Measurements from ENCODE around the gene BCL2L13.
"Not testable (repeated sequence)": the region's sequence is repeated elsewhere in the genome, so short reads cannot be mapped to it uniquely, and the experiment has no call there.

The BCL2L13 gene

DNA sequence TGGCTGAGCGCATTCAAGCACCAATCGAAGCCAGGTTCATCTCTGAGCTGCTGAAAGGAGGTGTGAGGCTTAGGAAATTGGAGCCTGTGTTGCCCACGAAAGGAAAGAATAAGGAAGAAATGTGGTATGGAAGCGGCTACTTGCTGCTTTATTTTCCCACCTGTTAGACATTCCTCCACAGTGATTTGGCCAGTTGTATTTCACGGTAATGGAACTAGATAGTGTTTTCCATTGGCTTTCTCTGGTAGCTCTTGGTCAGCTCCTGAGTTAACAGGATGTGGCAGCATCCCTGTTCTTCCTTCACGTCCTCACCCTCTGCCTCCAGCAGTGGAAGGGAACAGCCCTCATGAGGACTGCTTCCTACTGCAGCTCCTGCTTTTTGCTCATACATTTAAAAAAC, 91.0 kb downstream of the BCL2L13 start:
- DNase-seq (ENCODE audit: low spot score) = no peak

DNA sequence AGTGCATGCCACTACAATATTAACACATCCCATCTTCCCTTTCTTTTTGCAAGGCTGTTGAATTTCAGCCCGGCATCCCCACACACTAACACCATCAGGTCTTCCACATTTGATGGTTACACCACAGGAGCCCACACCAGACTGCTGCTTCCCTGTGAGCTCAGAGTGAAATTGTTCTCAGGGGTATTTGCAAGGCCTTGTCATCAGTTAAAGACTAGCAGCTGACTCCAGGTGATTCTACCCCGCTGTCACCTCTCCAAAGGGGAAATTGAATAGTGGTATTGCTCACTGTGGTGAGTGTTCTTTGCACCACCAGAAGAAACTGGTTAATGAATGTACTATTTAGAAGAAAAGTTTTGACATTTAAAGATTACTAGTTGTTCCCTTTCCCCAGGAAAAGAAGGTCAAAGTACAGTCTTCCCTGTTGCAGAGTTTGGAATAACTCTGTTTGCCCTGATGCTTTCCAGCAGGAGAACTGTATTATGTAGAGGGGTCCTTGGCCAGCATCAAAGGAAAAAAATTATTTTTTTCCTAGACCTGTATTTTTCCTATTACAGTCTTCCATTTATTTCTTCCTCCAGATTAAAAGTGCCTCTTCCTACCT, 93.8 kb downstream of the BCL2L13 start:
- DNase-seq (ENCODE audit: low spot score) = no peak

DNA sequence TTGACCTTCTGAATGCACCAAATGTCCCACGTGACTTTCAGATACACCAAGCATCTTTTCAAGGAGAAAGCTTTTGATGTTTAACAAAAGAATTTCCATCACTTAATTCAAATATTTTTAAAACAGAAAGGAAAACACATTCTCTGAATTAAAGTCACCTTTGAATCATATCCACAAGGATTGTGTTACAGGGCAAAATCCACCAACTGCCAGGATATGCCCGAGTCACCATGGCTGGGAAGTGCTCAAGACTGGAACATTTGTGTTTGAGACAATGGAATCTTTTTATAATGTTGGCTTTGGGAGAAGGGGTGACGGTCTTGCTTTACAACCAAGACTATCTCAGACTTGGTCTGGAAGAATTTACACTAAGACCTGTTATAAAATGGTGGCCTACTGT, 94.9 kb downstream of the BCL2L13 start:
- DNase-seq (ENCODE audit: low spot score) = no peak

DNA sequence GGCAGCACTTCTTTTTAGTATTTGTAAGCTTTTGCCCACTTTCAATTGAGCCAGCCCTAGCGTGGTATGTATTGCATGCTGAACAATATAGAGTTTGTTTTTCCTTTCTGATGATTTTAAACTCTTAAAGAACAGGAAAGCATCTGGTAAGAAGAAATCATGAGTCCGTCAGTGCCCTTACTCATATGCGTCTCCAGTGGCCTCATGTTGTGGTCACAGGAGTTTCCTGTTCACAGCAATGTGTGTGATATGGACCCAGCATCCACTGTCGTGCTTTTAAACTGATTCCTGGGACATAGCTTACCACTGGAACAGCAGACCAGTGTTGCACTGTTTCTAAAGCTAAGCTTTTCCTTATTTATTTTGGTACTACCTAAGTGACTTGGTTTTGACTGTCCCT, 95.6 kb downstream of the BCL2L13 start:
- no peak for DNase-seq (ENCODE audit: low spot score)

DNA sequence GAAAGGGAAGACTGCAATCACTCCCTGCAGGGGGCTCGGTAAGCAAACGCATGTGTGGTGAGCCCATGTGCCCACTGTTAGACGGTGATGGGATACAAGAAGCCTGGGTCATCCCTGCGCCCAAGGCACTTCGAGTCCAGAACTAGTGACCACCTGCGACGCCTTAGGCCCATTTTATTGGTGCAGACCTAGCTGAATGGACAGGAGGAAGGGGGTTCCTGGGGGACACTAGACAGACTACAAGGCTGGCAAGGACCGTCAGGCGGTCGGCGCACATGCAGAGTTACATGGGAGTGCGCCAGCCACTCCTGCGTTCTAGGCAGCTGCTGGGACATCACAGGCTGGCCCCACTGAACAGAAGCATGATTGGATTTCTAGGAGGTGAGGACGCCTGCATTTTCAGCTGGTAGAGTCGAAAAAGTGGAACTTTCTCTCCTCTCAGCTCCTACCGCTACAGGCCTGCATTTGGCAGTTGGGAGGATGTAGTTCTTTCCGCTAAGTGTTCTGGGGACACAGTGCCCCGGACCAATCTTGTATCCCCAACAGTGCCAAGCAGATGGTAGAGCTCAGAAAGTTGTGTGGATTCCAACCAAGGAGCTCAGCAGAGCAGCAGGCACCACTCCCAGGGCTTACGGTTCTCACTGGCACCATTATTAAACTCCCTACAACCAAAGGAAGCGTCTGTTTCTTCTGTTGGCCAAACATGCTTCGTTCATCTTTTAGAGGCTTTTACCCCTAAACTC, 100.0 kb downstream of the BCL2L13 start:
- DNase-seq (ENCODE audit: low spot score) = no peak

DNA sequence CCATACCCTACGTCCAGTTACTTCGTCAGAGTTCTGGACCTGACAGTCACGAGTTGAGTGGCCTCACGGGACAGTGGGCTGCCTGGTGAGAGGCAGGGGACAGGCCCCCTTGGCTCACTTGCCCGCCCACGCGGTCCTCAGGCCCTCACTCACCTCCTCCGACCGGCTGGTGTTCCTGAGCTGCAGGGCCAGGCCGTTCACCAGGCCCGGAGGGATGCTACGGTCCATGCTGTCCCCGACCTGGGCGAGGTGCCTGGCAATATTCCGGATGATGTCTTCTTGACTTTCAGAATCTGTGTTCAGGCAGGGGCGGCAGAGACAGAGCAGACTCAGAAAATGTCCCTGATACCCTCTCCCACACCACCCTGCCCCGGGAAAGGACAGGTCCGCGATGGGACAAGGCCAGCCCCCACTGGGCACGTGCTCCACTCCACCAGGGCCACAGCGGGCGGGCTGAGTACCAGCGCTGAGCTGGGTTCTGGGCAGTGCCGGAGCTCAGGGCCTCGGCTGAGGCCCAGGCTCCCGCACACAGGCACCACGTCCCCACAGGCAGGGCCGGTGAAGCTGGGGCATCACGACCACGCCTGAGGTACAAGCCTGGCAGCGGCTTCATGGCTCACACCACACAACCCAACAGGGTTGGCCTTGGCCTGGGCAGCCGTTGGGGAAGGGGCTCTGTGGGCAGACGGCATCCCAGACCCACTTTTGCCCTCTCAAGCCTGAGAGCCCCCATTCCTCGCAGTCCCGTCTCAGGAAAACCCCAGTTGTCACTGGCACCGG, 100.8 kb downstream of the BCL2L13 start:
- no peak for DNase-seq (ENCODE audit: low spot score)

DNA sequence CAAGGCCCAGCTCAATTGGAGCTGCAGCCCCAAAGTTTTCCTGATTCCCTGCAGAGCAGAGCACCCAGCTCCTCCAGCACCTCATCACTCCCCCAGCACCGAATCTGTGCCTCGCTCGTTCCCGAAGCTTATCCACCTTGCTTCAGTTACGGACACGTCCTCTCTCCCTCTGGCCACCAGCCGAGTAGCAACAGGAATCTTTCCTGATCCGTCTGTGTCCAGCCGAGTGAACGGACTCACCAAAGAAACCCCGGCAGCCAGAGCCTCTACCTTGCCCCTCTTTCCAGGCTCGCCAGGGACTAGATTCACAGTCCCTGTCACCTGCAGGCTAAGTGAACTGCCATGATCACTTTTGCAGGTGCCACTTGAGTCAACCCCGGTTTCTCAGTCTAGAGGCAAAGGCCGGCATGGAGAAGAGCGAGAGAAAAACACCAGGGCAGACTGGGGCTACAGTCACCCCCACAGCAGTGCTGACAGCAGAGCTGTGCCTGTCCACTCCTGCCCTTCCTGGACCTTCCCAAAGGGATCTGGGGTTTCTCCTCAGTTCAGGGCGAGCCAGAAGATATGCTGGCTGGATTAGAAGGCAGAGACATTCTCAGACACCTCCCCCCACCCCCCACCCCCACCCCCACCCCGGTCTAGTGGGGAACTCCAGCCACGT, 103.4 kb downstream of the BCL2L13 start:
- no peak for DNase-seq (ENCODE audit: low spot score)

DNA sequence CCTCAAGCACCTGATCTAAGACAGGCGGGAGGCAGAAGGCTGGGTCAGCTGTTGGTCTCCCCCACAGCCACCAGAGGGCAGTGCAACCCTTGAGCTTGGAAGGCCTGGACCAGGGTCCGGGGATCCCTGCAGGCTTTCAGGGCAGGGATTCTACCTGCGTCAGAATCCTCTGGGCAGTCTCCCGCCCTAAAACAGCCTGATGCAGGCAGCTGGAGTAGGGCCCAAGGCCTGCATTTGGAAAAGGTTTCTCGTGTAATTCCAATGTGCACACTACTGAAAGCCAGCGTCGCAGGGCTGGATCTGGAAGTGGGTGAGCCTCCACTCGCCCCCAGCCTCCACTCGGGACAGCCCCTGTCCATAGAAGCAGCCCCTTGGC, 104.0 kb downstream of the BCL2L13 start:
- DNase-seq (ENCODE audit: low spot score) = peak; percentile 59

DNA sequence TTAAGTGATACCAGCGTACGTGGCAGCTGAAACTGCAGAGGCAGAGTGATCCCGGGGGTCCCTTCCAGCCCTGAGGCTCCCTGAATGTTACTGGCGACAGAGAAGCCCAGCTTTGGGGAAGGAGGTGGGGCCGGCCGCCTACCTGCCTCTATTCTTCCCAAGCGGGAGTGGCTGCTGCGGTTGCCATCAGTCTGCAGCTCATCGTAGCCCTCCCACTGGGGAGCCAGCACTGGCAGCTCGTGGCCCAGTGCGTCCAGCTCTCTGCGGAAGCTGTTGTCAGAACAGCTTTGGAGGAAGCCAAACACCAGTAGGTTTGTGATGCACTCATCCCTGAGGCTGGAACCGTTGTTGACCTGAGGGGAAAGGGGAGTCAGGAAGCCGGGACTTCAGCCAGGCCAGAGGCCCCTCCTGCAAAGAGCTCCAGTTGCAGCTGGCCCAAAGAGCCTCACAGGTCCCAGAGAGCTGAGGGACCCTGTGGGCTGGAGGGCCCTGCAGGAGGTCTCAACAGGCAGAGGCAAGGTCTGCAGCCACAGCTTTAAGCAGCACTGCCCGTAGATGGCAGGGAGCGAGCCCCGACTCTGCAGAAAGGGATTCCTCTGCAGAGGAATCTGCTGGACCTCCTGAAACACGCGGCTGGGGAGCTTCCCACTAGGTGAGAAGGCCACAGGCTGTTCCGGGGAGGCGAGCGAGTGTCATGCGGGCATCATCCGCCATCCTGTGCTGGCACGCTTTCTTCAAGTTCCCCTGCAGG, 105.3 kb downstream of the BCL2L13 start:
- no peak for DNase-seq (ENCODE audit: low spot score)

DNA sequence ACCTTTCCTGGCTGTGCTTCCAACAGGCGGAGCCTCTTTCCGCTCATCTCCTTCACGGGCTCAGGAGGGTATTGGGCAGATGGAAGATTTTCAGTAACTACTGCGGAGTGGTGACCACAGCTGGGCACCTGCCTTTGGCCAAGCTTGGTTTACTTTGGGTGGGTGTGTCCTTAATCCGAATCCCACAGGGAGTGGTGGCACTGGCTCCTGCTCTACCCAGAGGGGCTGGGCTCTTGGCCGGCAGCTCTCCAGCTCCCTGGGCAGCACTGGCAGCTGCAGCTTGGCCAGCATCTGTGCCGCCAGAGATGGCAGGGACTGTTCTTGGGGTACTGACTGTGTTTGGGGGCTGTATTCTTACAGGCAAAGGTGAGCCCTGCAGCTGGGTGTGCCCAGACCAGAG, 105.9 kb downstream of the BCL2L13 start:
- no peak for DNase-seq (ENCODE audit: low spot score)

DNA sequence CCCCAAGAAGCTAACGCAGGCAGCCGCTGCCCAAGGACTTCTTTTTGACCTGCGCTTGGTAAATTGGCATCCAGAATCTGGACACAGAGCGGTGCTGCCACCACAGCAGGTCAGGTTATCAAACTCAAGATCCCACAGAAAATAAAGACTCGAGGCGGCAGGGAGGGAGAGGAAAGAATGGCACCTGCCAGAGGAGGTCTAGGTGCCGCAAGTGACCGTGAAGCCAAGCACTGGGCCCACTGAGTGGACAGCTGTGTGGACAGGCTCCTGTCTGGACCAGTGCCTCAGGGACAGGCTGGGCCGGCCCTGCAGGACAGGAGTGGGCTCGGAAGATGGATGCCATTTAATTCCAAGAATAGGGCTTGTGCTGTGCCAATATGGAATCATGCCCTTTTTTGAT, 108.4 kb downstream of the BCL2L13 start:
- no peak for DNase-seq (ENCODE audit: low spot score)

DNA sequence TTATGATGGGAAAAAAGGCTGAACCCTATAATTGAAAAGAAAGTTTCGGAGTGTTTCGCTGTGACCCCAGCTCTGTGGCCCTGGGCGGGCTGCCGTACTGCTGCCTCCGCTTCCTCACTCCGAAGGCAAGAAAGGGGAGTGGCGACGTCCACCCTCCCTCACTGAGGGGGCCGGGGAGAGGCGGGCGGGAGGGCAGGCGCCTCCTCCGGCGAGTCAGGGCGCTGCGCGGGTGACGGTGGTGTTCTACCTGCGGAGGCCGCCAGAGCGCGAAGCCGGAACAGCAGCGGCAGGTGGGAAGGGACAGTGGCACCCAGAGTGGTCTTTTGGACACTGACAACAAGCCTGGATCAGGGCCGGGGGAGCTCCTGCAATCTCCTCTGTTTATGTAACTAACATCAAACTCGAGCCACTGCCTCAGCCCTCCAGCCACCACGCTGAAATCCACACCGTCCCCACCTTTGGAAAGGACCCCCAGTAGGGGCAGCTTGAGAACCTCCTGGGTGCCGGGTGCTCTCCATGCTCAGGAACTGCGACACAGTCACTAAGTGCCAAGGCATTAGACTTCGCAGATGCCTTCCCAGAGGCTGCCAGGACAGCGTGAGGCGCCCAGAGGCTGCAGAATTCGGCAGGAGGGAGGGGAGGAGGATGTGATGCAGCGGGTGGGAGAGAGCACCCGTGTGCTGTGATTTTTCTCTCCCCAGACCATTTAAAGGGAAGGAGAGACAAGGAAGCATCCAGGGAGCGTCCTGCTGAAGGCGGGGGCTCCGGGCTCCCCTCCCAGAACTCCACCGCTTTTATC, 110.2 kb downstream of the BCL2L13 start:
- no peak for DNase-seq (ENCODE audit: low spot score)

DNA sequence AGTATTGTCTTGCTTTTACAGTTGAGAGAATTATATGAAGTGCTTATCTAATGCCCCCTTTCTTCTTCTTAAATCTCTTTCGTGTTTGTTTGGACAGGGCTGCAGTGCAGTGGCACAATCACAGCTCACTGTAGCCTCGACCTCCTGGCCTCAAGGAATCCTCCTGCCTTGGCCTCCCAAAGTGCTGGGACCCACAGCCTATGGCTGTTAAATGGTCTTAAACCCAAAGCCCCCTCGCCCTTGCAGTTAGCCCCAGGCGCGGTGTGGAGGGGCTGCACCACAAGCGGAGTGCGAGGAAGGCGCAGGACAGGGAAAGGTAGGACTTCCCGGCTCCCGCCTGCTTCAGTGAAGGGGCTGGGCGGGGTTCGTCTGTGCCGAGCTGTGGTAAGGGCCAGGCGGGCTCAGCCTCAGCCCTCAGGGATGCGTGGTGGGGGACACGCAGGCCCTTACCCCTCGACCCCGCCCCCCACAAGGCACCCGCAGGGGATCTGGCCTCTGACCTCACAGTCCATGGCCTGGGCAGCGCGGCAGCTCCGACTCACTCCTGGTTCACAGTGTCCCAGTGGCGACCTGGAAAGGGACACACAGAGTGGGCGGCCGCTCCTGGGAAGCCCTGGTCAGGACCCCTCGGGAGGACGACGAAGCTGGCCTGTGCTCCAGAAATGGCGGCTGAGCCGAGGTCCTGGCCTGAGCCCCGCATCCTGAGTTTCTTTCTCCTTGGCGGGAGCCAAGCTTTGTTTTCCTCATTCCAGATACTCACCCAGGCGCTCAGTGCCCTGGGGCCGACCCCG, 111.2 kb downstream of the BCL2L13 start:
- DNase-seq (ENCODE audit: low spot score) = no peak

DNA sequence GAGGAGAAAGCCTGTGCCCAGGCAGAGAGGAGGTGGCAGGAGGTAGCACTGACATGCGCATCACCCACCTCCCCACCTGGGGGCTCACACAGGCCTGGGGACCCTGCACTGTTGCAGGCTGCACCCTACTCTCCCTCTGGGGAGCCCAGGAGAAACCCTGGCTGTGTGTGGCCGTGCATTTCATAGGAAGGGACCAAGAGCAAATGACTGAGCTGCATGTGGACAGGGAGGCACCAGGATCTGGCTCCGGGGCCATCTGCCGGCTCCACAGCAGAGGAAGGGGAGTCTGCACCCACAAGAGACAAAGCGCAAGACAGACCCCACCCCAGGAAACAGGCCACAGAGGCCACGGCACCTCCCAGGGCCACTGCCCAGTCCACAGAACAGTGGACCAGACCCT, 113.0 kb downstream of the BCL2L13 start:
- no peak for DNase-seq (ENCODE audit: low spot score)

DNA sequence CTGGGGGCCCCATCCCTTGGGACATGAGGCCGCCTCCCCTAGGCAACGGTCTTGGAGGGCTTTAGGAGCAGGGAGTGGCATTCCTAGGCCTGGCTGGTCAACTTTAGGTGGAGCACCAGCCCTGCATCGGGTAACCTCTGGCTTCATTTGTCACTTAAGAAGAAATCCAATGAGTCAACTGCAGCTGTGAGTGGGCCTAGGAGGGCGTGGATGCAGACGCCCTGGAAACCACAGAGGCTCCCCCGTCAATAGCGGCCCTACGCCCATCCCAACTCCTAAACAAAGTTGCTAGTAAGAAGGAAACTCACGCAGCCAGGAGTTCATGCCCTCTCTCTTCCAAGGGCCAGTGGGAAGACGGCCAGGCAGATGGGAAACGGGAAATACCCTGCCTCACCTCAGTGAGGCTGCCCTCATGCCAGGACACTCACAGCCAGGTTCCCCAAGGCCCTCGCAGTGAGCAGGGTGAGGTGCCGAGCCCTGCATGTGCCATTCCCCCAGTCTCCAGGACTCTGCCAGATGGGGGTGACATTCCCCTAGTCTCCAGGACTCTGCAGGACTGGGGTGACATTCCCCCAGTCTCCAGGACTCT, 114.9 kb downstream of the BCL2L13 start:
- DNase-seq (ENCODE audit: low spot score) = no peak

DNA sequence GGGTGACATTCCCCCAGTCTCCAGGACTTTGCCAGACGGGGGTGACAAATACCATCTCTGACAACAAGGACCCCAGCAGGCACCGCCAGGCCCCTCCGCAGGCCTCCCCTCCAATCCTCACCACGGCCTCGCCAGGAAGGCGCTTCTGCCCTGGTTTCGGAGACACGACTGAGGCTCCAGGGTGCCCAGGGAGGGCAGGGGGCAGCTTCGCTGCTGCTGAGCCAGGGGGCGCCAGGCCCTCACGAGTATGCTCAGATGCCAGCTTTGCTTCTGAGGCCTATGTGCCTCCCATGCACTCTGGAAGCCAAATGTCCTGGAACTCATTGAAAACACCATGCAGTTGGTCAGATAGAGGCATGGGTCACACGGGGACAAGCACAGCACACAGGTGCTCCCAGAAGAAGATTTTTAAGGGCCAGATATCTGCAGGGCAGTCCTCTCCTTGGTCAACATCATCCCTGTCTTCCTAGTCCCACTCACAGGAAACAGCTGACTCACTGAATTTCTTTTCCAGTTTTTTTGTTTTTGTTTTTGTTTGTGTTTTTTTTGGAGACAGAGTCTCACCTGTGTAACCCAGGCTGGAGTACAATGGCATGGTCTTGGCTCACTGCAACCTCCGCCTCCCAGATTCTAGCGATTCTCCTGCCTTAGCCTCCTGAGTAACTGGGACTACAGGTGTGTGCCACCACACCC, 115.8 kb downstream of the BCL2L13 start:
- DNase-seq (ENCODE audit: low spot score) = no peak

DNA sequence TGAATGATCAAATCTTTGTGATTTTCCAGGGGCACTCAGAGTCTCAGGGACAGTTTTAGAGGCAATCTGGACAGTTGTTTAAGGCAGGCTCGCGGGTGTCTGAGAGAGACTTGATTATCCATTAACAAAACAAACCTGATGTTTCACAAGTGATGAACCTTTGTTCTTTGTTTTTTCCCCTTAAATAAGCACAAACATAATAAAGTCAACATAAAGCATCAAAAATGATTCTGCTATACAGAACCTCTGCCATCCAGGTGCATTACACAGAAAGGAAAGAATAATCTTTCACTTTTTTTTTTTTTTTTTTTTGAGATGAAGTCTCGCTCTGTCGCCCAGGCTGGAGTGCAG, 122.6 kb downstream of the BCL2L13 start:
- DNase-seq (ENCODE audit: low spot score) = no peak

DNA sequence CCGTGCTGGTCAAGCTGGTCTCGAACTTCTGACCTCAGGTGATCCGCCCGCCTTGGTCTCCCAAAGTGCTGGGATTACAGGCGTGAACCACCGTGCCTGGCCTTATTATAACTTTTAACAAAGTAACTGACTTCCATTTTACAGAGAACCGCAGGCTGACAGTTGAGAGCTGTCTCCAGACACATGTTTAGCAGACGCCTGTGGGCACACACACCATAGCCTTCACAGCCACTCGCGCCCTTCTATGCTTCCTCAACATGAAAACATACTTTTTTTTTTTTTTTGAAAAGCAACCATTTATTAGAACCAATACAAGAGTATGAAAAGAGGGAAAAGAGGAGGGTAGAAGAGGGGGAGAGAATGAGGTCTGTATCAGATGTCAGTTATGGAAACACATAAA, 124.9 kb downstream of the BCL2L13 start:
- DNase-seq (ENCODE audit: low spot score) = not testable (repeated sequence)

DNA sequence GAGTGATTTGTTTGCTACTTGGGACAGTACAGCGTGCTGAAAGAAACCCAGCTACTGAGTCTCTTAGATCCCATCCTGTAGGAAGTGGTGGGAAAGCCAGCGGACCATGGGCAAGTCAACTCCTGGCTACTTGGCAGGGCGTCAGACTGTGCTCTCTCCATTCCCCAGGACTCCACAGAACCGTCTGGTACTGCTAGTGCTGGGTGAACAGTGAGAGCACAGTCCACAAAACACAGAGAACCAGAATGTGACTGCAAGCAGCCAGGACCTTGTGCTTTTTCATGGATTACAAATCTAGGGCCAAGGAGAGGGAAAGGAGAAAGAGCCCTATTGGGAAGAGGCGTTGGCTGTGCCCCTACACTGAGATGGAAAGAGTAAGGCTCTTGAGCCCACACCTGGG, 125.5 kb downstream of the BCL2L13 start:
- no peak for DNase-seq (ENCODE audit: low spot score)

All from SW480 (cell line).